ENCODE measurements around the gene C17orf113.
A peak's percentile ranks its signal among the peaks of the same experiment; 100 is the strongest.

GRCh38 chr17:42016941-42017865 is 33.2 kb downstream of the C17orf113 start, which contains the start of gene DNAJC7:
- TF ChIP-seq CTCF (CRISPR knock-in tag; IDR thresholded peaks at IDR 0.05): peak; percentile 76
- peak; percentile 60; the same call in 1 of the 2 replicates for TF ChIP-seq SNAPC5 (CRISPR knock-in tag; IDR thresholded peaks at IDR 0.05; ENCODE audit: borderline replicate concordance)
- TF ChIP-seq CHD2 (IDR thresholded peaks at IDR 0.05; ENCODE audit: low read depth, low read length): no peak

Measured in HepG2 (cell line).